ENCODE data around the gene STAT6. TPM values are rescaled to one million over a fixed set of nuclear protein-coding genes. Genes with fewer than 3 reads are reported as not detected.

Gene STAT6
- total RNA-seq, 1 experiment from 2014 or later, result 44.4 TPM

- H2AK5ac ChIP-seq (ENCODE audit: insufficient read length, low read length), result no peak within 1 kb of the TSS
- no peak within 1 kb of the TSS for H2BK12ac ChIP-seq (ENCODE audit: insufficient read length, low read depth, low read length)
- Mint-ChIP-seq H3K4me3 (peak within 1 kb of the TSS; percentile 86 to 91), H3K4me1 (peaks cover 45 to 54% of the 10 kb centered on the region in 2 experiments), H3K27me3 (ENCODE audit: low read depth) (no peaks in the 10 kb centered on the region; the same call in 1 of the 2 replicates), H3K9me3 (peaks cover 0 to 4% of the 10 kb centered on the region in 2 experiments; a peak in 3 of 5 replicates), H3K27ac (peak within 1 kb of the TSS; percentile 85 to 93 (median 92); a peak in 6 of 7 replicates), H3K36me3 (ENCODE audit: insufficient read depth in 1 of 3, low read depth in 3 of 3) (peaks cover 4 to 8% (median 7%) of the 10 kb centered on the region in 3 experiments)
- DNase-seq, result peak; percentile 88
- H4K5ac ChIP-seq (ENCODE audit: insufficient read length, low read depth, low read length), result no peak within 1 kb of the TSS
- no peak within 1 kb of the TSS for H2BK5ac ChIP-seq (ENCODE audit: insufficient read length, low read length)
- TF ChIP-seq, protein P1, sequence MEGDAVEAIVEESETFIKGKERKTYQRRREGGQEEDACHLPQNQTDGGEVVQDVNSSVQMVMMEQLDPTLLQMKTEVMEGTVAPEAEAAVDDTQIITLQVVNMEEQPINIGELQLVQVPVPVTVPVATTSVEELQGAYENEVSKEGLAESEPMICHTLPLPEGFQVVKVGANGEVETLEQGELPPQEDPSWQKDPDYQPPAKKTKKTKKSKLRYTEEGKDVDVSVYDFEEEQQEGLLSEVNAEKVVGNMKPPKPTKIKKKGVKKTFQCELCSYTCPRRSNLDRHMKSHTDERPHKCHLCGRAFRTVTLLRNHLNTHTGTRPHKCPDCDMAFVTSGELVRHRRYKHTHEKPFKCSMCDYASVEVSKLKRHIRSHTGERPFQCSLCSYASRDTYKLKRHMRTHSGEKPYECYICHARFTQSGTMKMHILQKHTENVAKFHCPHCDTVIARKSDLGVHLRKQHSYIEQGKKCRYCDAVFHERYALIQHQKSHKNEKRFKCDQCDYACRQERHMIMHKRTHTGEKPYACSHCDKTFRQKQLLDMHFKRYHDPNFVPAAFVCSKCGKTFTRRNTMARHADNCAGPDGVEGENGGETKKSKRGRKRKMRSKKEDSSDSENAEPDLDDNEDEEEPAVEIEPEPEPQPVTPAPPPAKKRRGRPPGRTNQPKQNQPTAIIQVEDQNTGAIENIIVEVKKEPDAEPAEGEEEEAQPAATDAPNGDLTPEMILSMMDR (conservative IDR thresholded peaks at IDR 0.05), result no peak
- no peak within 1 kb of the TSS for H2BK15ac ChIP-seq (ENCODE audit: low read depth, low read length)
- H3K27ac ChIP-seq (ENCODE audit: insufficient read length, low read depth, low read length), result peak within 1 kb of the TSS; percentile 30
- peaks cover 23% of the 10 kb centered on the region; the same call in 1 of the 2 replicates for H3K79me2 ChIP-seq (ENCODE audit: insufficient read depth, low read length)
- peaks cover 24% of the 10 kb centered on the region for H3K4me1 ChIP-seq (ENCODE audit: insufficient read depth, low read length)
- peak within 1 kb of the TSS; percentile 73 for H3K18ac ChIP-seq (ENCODE audit: insufficient read length, low read depth, low read length)
- no peaks in the 10 kb centered on the region for H3K9me3 ChIP-seq (ENCODE audit: control insufficient read depth, low read depth, low read length)
- peak within 1 kb of the TSS; percentile 59 for H3T11ph ChIP-seq (ENCODE audit: low read length)
- no peak within 1 kb of the TSS for H4K91ac ChIP-seq (ENCODE audit: insufficient read length, low read depth, low read length)
- H3K23ac ChIP-seq (ENCODE audit: insufficient read length, low read depth, low read length), result no peak within 1 kb of the TSS
- H4K20me1 ChIP-seq (ENCODE audit: control insufficient read depth, insufficient read depth, insufficient read length), result no peaks in the 10 kb centered on the region
- no peak within 1 kb of the TSS for H4K8ac ChIP-seq (replicated peaks; ENCODE audit: insufficient read length, low read depth, low read length)
- no peak within 1 kb of the TSS for H2BK20ac ChIP-seq (ENCODE audit: low read depth, low read length, poor library complexity, severe bottlenecking)
- no peak within 1 kb of the TSS for H3K56ac ChIP-seq (ENCODE audit: insufficient read length, low read depth, low read length)
- peak within 1 kb of the TSS; percentile 72; the same call in 1 of the 2 replicates for H3K14ac ChIP-seq (ENCODE audit: insufficient read depth, low read length)
- WGBS (ENCODE audit: extremely low coverage, insufficient read length, low lambda C conversion rate), result no CpG with 5 or more reads among the region's 57 CpGs
- no peak within 1 kb of the TSS for H2BK120ac ChIP-seq (ENCODE audit: low read depth, low read length, poor library complexity, severe bottlenecking)
- H3K9ac ChIP-seq (ENCODE audit: extremely low read depth, insufficient read length, low read length), result peak within 1 kb of the TSS; percentile 56
- H2AFZ ChIP-seq (ENCODE audit: low read length), result no peak within 1 kb of the TSS
- H3K23me2 ChIP-seq (ENCODE audit: insufficient read length, low read depth, low read length, poor library complexity, severe bottlenecking), result peaks cover 7% of the 10 kb centered on the region
- no peaks in the 10 kb centered on the region for H3K27me3 ChIP-seq (ENCODE audit: insufficient read depth, low read length)
- H3K79me1 ChIP-seq (ENCODE audit: insufficient read depth, low read depth, low read length, poor library complexity, severe bottlenecking), result peaks cover 11% of the 10 kb centered on the region
- peak within 1 kb of the TSS; percentile 75 for H3K4me2 ChIP-seq (ENCODE audit: insufficient read depth, insufficient read length, low read length)
- no peak within 1 kb of the TSS; the same call in 1 of the 2 replicates for H3K4ac ChIP-seq (ENCODE audit: low read depth, low read length)
Measured at GRCh38 chr12:57127726-57128518, 16.8 kb upstream of the STAT6 start, which contains the start of gene LRP1. LRP1 (plus strand) TSS chr12:57128483; CDS start chr12:57128965, 482 bp downstream.
